HEK293 (cell line): ENCODE measurements around the gene BIRC3.

Experiments
- CTCF ChIA-PET: fragments of 350-600 bp; formaldehyde crosslinking; extraction: SDS; loops from one replicate; lab custom pipeline; 2021; ENCODE audit warnings: antibody characterized with exemption; lab: Yijun Ruan, JAX
- POLR2A ChIA-PET: fragments of 300-600 bp; formaldehyde crosslinking; extraction: SDS; loops from one replicate; lab custom pipeline; 2020; ENCODE audit warnings: antibody characterized with exemption, inconsistent platforms; lab: Yijun Ruan, JAX
- H3K27ac ChIP-seq: fragments of 200-500 bp; sonication (Bioruptor generic); 2 replicates; pipeline ENCODE4 v1.5.1; 2014; ENCODE audit warnings: low read depth, low read length, control low read depth, inconsistent platforms; ENCODE audit errors: extremely low read depth
- H3K36me3 ChIP-seq, 2 experiments: fragments of 200-500 bp in 1 of 2; sonication (Bioruptor generic) in 1 of 2; 1 replicate in 1 of 2; 2 replicates in 1 of 2; pipeline ENCODE4 v1.5.1; 2014 to 2017; ENCODE audit warnings: inconsistent platforms in 2 of 2, low read length in 2 of 2; ENCODE audit not compliant: control insufficient read depth in 2 of 2, insufficient read depth in 1 of 2
- H3K4me1 ChIP-seq: fragments of 200-500 bp; sonication (Bioruptor generic); 2 replicates; pipeline ENCODE4 v1.5.1; 2014; ENCODE audit warnings: mild to moderate bottlenecking, low read length, inconsistent platforms; ENCODE audit not compliant: control insufficient read depth, insufficient read depth
- H3K4me3 ChIP-seq: 2 replicates; pipeline ENCODE4 v1.5.1; 2011; ENCODE audit warnings: low read depth, mild to moderate bottlenecking, control low read depth, low read length, moderate library complexity
- H3K9me3 ChIP-seq: fragments of 200-500 bp; sonication (Bioruptor generic); 2 replicates; pipeline ENCODE4 v1.5.1; 2014; ENCODE audit warnings: low read depth, low read length, inconsistent platforms; ENCODE audit not compliant: control insufficient read depth, insufficient read depth
- GLI2 ChIP-seq: fragments of 450-650 bp; formaldehyde crosslinking; IDR thresholded peaks from 2 replicates; pipeline ENCODE4; 2017; ENCODE audit warnings: missing biosample characterization, missing genetic modification characterization, low read depth, borderline replicate concordance
- KLF16 ChIP-seq: fragments of 450-650 bp; formaldehyde crosslinking; IDR thresholded peaks from 2 replicates; pipeline ENCODE4 v1.5.1; 2017; ENCODE audit warnings: missing biosample characterization, missing genetic modification characterization
- KLF17 ChIP-seq: fragments of 450-650 bp; formaldehyde crosslinking; IDR thresholded peaks from 2 replicates; pipeline ENCODE4 v1.5.1; 2016; ENCODE audit warnings: missing biosample characterization, missing genetic modification characterization
- OVOL3 ChIP-seq: fragments of 450-650 bp; formaldehyde crosslinking; IDR thresholded peaks from 2 replicates; pipeline ENCODE4 v1.5.1; 2016; ENCODE audit warnings: missing biosample characterization, missing genetic modification characterization
- PRDM2 ChIP-seq: fragments of 450-650 bp; formaldehyde crosslinking; IDR thresholded peaks from 2 replicates; pipeline ENCODE4 v1.5.1; 2016; ENCODE audit warnings: missing biosample characterization, missing genetic modification characterization, borderline replicate concordance
- SALL2 ChIP-seq: fragments of 450-650 bp; formaldehyde crosslinking; IDR thresholded peaks from 2 replicates; pipeline ENCODE4 v1.5.0; 2017; ENCODE audit warnings: missing biosample characterization, mild to moderate bottlenecking, missing genetic modification characterization, borderline replicate concordance
- YY1 ChIP-seq: fragments of 450-650 bp; formaldehyde crosslinking; IDR thresholded peaks from 2 replicates; pipeline ENCODE4 v1.5.1; 2018; ENCODE audit warnings: missing biosample characterization, missing genetic modification characterization
- ZBTB1 ChIP-seq: fragments of 450-650 bp; formaldehyde crosslinking; IDR thresholded peaks from 2 replicates; pipeline ENCODE4 v1.5.1; 2016; ENCODE audit warnings: missing biosample characterization, missing genetic modification characterization
- ZBTB44 ChIP-seq: fragments of 450-650 bp; IDR thresholded peaks from 2 replicates; pipeline ENCODE4 v1.5.1; 2018; ENCODE audit warnings: missing biosample characterization, mild to moderate bottlenecking, missing genetic modification characterization
- ZNF175 ChIP-seq: fragments of 450-650 bp; formaldehyde crosslinking; IDR thresholded peaks from 2 replicates; pipeline ENCODE4 v1.5.1; 2016; ENCODE audit warnings: missing biosample characterization, missing genetic modification characterization
- ZNF23 ChIP-seq: fragments of 450-650 bp; formaldehyde crosslinking; IDR thresholded peaks from 2 replicates; pipeline ENCODE4 v1.5.1; 2016; ENCODE audit warnings: missing biosample characterization, missing genetic modification characterization, borderline replicate concordance
- ZNF548 ChIP-seq: fragments of 450-650 bp; formaldehyde crosslinking; IDR thresholded peaks from 2 replicates; pipeline ENCODE4 v1.5.1; 2016; ENCODE audit warnings: missing biosample characterization, missing genetic modification characterization
- ZNF747 ChIP-seq: fragments of 450-650 bp; formaldehyde crosslinking; IDR thresholded peaks from 2 replicates; pipeline ENCODE4 v1.5.1; 2016; ENCODE audit warnings: missing biosample characterization, missing genetic modification characterization
- ZNF792 ChIP-seq: fragments of 450-650 bp; formaldehyde crosslinking; IDR thresholded peaks from 2 replicates; pipeline ENCODE4 v1.5.1; 2016; ENCODE audit warnings: missing biosample characterization, missing genetic modification characterization
- ZXDB ChIP-seq: fragments of 450-650 bp; formaldehyde crosslinking; IDR thresholded peaks from 2 replicates; pipeline ENCODE4 v1.5.1; 2016; ENCODE audit warnings: missing biosample characterization, missing genetic modification characterization
- TF ChIP-seq, protein P1 (sequence below): fragments of 450-650 bp; formaldehyde crosslinking; IDR thresholded peaks from 2 replicates; pipeline ENCODE4 v1.5.1; 2016; ENCODE audit warnings: missing biosample characterization, missing genetic modification characterization

Gene BIRC3

DNA sequence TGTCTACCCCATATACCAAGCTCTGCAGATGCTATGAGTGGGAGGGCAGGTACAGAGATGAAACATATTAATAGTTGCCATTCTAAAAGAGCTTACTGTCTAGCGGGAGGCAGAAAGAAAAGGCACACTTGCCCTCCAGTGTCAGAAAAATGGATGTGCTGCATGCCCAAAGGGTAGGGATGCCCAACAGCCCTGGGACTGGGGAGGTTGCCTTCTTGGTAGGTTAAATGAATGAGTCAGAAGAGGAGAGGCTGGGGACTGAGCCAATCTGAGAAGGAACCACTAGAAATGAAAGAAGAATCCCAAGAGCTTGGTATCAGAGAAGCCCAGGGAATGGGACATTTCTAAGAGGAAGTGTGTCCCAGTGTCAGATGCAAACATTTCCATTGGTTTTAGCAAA is 1.2 kb downstream of the BIRC3 start:
- no peaks in the 10 kb centered on the region for H3K9me3 ChIP-seq
- ChIA-PET CTCF (interaction anchor here (0.7 to 1.6 kb wide), 2 partner anchors 23 to 42 kb away, joined by 3 to 11 read pairs; no protein-coding TSS in a partner anchor), POLR2A (no interaction called here)
- no peak overlapping the region for H3K4me3 ChIP-seq
- TF ChIP-seq ZNF23: no peak
- no peak for TF ChIP-seq PRDM2
- no peak for TF ChIP-seq ZNF175
- H3K27ac ChIP-seq: no peak overlapping the region
- H3K36me3 ChIP-seq: no peaks in the 10 kb centered on the region
- H3K4me1 ChIP-seq: no peaks in the 10 kb centered on the region

DNA sequence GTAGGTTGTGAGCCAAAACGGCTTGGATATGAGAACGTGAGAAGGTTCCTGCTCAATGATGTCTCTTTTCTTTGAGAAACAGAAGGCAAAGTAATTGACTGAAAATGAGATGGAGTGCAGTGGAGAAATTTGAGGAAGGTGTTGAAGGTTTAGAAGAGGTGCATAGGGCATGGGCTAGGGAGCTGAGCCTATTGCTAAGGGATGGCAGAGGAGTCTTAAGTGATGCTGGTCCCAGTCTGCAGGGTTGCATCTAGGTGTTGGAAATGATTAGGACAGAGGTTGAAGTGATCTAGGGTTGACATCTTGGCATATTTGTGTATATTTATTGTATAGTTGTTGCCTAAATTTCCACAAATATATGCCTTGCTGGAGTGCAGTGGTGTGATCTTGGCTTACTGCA is 2.3 kb downstream of the BIRC3 start:
- ChIA-PET CTCF (no interaction called here), POLR2A (no interaction called here)
- H3K4me3 ChIP-seq: no peak overlapping the region
- TF ChIP-seq, protein P1, sequence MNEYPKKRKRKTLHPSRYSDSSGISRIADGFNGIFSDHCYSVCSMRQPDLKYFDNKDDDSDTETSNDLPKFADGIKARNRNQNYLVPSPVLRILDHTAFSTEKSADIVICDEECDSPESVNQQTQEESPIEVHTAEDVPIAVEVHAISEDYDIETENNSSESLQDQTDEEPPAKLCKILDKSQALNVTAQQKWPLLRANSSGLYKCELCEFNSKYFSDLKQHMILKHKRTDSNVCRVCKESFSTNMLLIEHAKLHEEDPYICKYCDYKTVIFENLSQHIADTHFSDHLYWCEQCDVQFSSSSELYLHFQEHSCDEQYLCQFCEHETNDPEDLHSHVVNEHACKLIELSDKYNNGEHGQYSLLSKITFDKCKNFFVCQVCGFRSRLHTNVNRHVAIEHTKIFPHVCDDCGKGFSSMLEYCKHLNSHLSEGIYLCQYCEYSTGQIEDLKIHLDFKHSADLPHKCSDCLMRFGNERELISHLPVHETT (tag by site-specific recombination): no peak
- TF ChIP-seq SALL2 (no peak), KLF16 (tag by site-specific recombination) (no peak), ZNF792 (no peak), GLI2 (no peak), ZXDB (tag by site-specific recombination) (no peak), KLF17 (tag by site-specific recombination) (no peak), ZBTB1 (no peak), YY1 (tag by site-specific recombination) (no peak), OVOL3 (tag by site-specific recombination) (no peak), ZNF747 (tag by site-specific recombination) (no peak), ZBTB44 (no peak), ZNF548 (tag by site-specific recombination) (no peak)
- H3K9me3 ChIP-seq: no peaks in the 10 kb centered on the region
- no peaks in the 10 kb centered on the region for H3K36me3 ChIP-seq
- no peak overlapping the region for H3K27ac ChIP-seq
- H3K4me1 ChIP-seq: no peaks in the 10 kb centered on the region
